DOHH2 (cell line): ENCODE results near the gene PDE1C.

ENCODE experiments used
- H3F3A ChIP-seq: fragments of 200-600 bp; sonication (generic), shearing (Covaris generic); 2 replicates; pipeline ENCODE4 v1.6.0; 2016; ENCODE audit warnings: antibody characterized with exemption, mild to moderate bottlenecking; ENCODE audit not compliant: control insufficient read depth, insufficient read depth
- H3K27ac ChIP-seq: fragments of 200-600 bp; sonication (generic); 2 replicates; pipeline ENCODE4 v1.5.1; 2014; ENCODE audit warnings: low read depth, mild to moderate bottlenecking, low read length, moderate library complexity
- H3K27me3 ChIP-seq: fragments of 200-600 bp; sonication (generic); 2 replicates; pipeline ENCODE4 v1.6.1; 2014; ENCODE audit warnings: mild to moderate bottlenecking, low read length, mixed read lengths; ENCODE audit not compliant: control insufficient read depth
- H3K36me3 ChIP-seq: fragments of 200-600 bp; sonication (generic); 2 replicates; pipeline ENCODE4 v1.6.1; 2014; ENCODE audit warnings: mild to moderate bottlenecking, low read length, moderate library complexity, mixed read lengths; ENCODE audit not compliant: control insufficient read depth
- H3K4me1 ChIP-seq: fragments of 200-600 bp; sonication (generic); 2 replicates; pipeline ENCODE4 v1.6.1; 2014; ENCODE audit warnings: mild to moderate bottlenecking, low read length, mixed read lengths; ENCODE audit not compliant: control insufficient read depth
- H3K4me2 ChIP-seq: fragments of 200-600 bp; sonication (generic); 2 replicates; pipeline ENCODE4 v1.6.0; 2014; ENCODE audit warnings: mild to moderate bottlenecking, low read length, moderate library complexity
- H3K4me3 ChIP-seq: fragments of 200-600 bp; sonication (generic); 2 replicates; pipeline ENCODE4 v1.5.1; 2014; ENCODE audit warnings: mild to moderate bottlenecking, low read length, mixed read lengths
- H3K79me2 ChIP-seq: fragments of 200-600 bp; sonication (generic); 2 replicates; pipeline ENCODE4 v1.6.1; 2014; ENCODE audit warnings: mild to moderate bottlenecking, low read length, mixed read lengths; ENCODE audit not compliant: control insufficient read depth
- H3K9me2 ChIP-seq: fragments of 200-600 bp; sonication (generic); replicated peaks from 2 replicates; pipeline ENCODE4 v1.6.1; 2014; ENCODE audit warnings: mild to moderate bottlenecking, low read length, mixed read lengths; ENCODE audit not compliant: control insufficient read depth
- H3K9me3 ChIP-seq: fragments of 200-600 bp; sonication (generic); 2 replicates; pipeline ENCODE4 v1.6.1; 2014; ENCODE audit warnings: antibody characterized with exemption, low read length, mixed read lengths; ENCODE audit not compliant: control insufficient read depth, insufficient read depth
- H4K20me1 ChIP-seq: fragments of 200-600 bp; sonication (generic); 2 replicates; pipeline ENCODE4 v1.6.0; 2014; ENCODE audit warnings: low read depth, mild to moderate bottlenecking, antibody characterized with exemption, low read length, moderate library complexity; ENCODE audit not compliant: control insufficient read depth, insufficient read depth
- CTCF ChIP-seq: fragments of 200-600 bp; sonication (generic); IDR thresholded peaks from one replicate; pipeline ENCODE4 v1.5.1; 2014; ENCODE audit warnings: antibody characterized with exemption, mild to moderate bottlenecking, low read depth, low read length; ENCODE audit not compliant: poor library complexity, severe bottlenecking
- EZH2phosphoT487 ChIP-seq: fragments of 200-600 bp; sonication (generic); IDR thresholded peaks from 2 replicates; pipeline ENCODE4 v1.6.1; 2017; ENCODE audit warnings: borderline replicate concordance, mild to moderate bottlenecking, antibody characterized with exemption, low read length, moderate library complexity, mixed read lengths

PDE1C gene

GRCh38 chr7:31957090-31957720, 113.0 kb downstream of the PDE1C start:
- H4K20me1 ChIP-seq: no peaks in the 10 kb centered on the region
- no peaks in the 10 kb centered on the region for H3K36me3 ChIP-seq
- no peaks in the 10 kb centered on the region for H3K4me1 ChIP-seq
- no peaks in the 10 kb centered on the region for H3F3A ChIP-seq
- no peaks in the 10 kb centered on the region for H3K9me2 ChIP-seq
- H3K27ac ChIP-seq: no peak overlapping the region
- no peaks in the 10 kb centered on the region for H3K27me3 ChIP-seq
- H3K4me3 ChIP-seq: no peak overlapping the region
- no peaks in the 10 kb centered on the region for H3K9me3 ChIP-seq
- no peaks in the 10 kb centered on the region for H3K79me2 ChIP-seq
- no peak for TF ChIP-seq CTCF
- no peak for TF ChIP-seq EZH2phosphoT487
- no peak overlapping the region for H3K4me2 ChIP-seq

DNA sequence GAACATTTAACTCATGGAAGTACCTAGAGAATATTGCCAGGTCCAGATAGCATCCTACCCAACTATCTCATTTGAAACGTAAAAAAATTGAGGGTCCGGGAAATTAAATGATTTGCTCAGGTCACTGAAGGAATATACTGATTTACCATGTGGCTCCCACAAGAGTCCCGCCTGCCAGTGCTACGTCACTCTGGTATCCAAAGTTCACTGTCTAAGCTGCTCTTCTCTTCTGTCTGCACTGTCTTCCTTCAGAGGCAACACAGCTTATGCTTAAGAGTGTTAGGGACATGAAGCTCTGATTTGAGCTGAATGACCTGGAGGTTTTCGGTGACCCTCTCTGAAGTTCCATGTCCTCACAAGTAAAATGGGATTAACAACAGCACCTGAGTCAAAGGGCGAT, 114.6 kb downstream of the PDE1C start:
- H3K36me3 ChIP-seq: no peaks in the 10 kb centered on the region
- H3K4me1 ChIP-seq: no peaks in the 10 kb centered on the region
- H4K20me1 ChIP-seq: no peaks in the 10 kb centered on the region
- H3K4me2 ChIP-seq: no peak overlapping the region
- no peaks in the 10 kb centered on the region for H3K9me3 ChIP-seq
- no peaks in the 10 kb centered on the region for H3K27me3 ChIP-seq
- H3K79me2 ChIP-seq: no peaks in the 10 kb centered on the region
- H3K4me3 ChIP-seq: no peak overlapping the region
- no peaks in the 10 kb centered on the region for H3K9me2 ChIP-seq
- H3F3A ChIP-seq: no peaks in the 10 kb centered on the region
- H3K27ac ChIP-seq: no peak overlapping the region
- no peak for TF ChIP-seq CTCF
- no peak for TF ChIP-seq EZH2phosphoT487

DNA sequence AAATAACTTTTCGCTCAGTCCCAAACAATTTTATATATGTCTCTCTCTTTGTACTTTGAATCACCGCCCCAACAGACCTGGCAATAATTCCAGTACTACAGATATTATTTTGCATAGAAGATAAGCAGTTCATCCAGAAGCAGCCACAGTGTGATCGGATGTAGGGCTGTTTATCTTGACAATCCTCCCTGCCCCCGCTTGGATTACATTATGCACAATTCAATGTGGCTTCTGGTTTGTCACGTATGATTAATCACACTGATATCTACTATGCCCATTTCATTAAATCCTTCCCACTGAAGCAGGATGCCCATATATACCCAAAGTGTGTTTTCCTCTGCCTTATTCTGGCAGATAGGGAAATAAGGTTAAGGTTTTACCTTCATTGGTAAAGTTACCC, 115.2 kb downstream of the PDE1C start:
- TF ChIP-seq CTCF: no peak
- no peak for TF ChIP-seq EZH2phosphoT487
- no peaks in the 10 kb centered on the region for H3K4me1 ChIP-seq
- no peaks in the 10 kb centered on the region for H3F3A ChIP-seq

More for the DNA sequence above, 115.2 kb downstream of the PDE1C start:
- Histone ChIP-seq H4K20me1 (no peaks in the 10 kb centered on the region), H3K4me2 (no peak overlapping the region), H3K4me3 (no peak overlapping the region), H3K27ac (no peak overlapping the region), H3K36me3 (no peaks in the 10 kb centered on the region), H3K79me2 (no peaks in the 10 kb centered on the region), H3K9me3 (no peaks in the 10 kb centered on the region), H3K27me3 (no peaks in the 10 kb centered on the region), H3K9me2 (no peaks in the 10 kb centered on the region)
